Smooth muscle cell of trachea (primary cell): ENCODE measurements around the gene TFDP1. TPM values are rescaled to one million over a fixed set of nuclear protein-coding genes. Genes with fewer than 3 reads are reported as not detected.

Experiments
- total RNA-seq: library from RNA; depleted of rRNA; stranded (reverse); fragments of >200 nt; gene quantifications from 2 replicates; pipeline ENCODE4 v1.2.1, GENCODE V29; 2014

The TFDP1 gene, protein sequence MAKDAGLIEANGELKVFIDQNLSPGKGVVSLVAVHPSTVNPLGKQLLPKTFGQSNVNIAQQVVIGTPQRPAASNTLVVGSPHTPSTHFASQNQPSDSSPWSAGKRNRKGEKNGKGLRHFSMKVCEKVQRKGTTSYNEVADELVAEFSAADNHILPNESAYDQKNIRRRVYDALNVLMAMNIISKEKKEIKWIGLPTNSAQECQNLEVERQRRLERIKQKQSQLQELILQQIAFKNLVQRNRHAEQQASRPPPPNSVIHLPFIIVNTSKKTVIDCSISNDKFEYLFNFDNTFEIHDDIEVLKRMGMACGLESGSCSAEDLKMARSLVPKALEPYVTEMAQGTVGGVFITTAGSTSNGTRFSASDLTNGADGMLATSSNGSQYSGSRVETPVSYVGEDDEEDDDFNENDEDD
- 53.9 and 76.1 TPM in 2 replicates for total RNA-seq

DNA sequence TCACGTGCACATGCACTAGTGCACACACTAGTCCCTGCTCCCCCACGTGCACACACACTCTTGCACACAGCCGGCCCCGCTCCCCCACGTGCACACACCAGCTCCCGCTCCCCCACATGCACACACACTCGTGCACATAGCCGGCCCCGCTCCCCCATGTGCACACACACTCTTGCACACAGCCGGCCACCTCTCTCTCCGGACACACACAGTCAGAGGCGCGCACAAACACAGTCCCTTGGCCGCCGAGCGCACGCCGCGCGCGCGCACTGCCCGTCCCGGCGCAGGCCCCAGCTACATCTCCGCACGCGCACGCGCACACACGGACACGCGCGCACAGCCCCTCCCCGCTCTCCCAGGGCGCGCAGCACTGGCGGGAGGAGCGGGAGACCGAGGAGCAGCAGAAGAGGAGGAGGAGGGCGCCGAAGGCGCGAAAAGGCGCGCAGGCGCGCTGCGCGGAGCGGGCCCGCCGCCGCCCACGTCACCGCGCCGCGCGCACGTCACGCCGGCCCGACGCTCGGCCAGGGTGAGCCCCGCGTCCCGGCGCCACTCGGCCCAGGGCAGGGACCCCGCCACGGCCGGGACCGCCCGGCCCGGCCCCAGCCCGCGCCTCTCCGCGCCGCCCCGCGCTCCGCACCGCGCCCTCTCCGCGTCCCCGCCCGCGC is at the start of gene TFDP1:
TFDP1 (plus strand) TSS at position 549 of the 665 bp plus-strand sequence. CDS start 1,085 bp downstream, outside the sequence.

DNA sequence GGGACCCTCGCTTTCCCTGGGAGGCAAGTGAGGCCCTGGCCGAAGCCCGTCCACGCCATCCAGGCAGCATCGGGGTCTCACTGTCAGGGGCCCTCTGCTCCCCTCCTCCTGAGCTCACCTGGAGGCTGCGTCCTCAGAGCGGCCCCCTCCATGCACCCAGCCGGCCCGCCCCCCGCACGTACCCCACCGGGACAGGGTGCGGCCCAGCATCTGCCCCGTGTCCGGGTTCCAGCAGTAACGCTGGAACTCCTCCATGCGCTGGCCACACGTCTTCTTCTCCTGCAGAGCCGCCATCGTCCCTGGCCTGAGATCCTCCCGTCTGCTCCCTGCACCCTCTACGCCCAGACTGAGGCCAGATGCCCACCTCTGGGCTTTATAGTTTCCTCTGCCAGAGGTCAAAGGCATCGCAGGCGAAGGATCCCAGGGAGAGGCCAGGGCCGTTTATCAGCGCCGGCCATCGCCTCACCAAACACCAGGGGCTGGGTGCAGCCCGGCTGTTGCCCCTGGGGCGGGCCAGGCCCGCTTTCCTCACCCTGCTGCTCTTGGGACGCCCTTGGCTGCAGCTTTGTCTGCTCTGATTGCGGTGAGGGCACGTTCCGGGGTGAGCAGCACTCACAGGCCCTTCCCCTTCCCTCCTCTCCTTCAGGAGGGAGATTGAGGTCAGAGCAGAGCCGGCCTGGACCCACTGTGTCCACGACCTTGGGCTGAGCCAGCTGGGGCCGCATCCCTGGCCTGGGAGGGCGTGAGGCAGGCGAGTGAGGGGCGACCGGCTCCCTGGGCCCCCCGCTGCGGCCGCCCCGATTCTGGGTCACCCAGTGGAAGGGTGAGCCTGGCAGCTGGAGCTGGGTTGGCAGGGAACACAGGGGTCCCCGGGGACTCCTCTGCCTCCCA is 73.5 kb downstream of the TFDP1 start, which contains the start of gene ATP4B:
ATP4B (minus strand) TSS at position 348 of the 891 bp plus-strand sequence; CDS start at position 294, 54 bp downstream.

DNA sequence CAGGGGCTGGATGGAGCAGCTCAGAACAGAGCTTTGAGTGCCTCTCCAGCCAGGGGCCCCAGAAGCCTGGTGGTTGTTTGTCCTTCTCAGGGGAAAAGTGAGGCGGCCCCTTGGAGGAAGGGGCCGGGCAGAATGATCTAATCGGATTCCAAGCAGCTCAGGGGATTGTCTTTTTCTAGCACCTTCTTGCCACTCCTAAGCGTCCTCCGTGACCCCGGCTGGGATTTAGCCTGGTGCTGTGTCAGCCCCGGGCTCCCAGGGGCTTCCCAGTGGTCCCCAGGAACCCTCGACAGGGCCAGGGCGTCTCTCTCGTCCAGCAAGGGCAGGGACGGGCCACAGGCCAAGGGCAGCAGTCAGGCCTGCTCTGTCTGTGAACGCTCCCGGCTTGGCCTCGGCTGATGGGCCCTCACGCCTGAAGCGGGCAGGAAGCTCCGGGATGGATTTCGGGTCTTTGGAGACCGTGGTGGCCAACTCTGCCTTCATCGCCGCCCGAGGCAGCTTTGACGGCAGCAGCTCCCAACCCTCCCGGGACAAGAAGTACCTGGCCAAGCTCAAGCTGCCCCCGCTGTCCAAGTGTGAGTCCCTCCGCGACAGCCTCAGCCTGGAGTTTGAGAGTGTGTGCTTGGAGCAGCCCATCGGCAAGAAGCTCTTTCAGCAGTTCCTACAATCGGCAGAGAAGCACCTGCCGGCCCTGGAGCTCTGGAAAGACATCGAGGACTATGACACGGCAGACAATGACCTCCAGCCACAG is 82.6 kb downstream of the TFDP1 start, which contains the start of gene GRK1:
GRK1 (plus strand) TSS at position 269 of the 751 bp plus-strand sequence; CDS start at position 437, 168 bp downstream.

Other genes starting within 250 kb of the TFDP1 start
- 3.8 and 8.7 TPM in 2 replicates for gene GRTP1, start 220.6 kb upstream of the TFDP1 start, total RNA-seq
- 1.0 and 5.8 TPM in 2 replicates for gene ADPRHL1, start 131.3 kb upstream of the TFDP1 start, total RNA-seq
- gene DCUN1D2, start 94.0 kb upstream of the TFDP1 start, total RNA-seq = 9.4 and 9.7 TPM in 2 replicates
- gene ATP4B, start 73.4 kb downstream of the TFDP1 start, total RNA-seq = 0.17 TPM in 1 of 2 replicates, not detected in the other
- 0.15 TPM in 1 of 2 replicates, not detected in the other for gene GRK1, start 82.5 kb downstream of the TFDP1 start, total RNA-seq
- gene TMEM255B, start 174.5 kb downstream of the TFDP1 start, total RNA-seq = 0.50 and 1.3 TPM in 2 replicates